GM23338 (cell line): Measurements from ENCODE around the gene CD300C.

Experiments used
- CREB1 ChIP-seq: fragments of 250-450 bp; sonication (Bioruptor Pico); IDR thresholded peaks from 2 replicates; pipeline ENCODE4 v1.5.0; 2020; ENCODE audit warnings: low read depth, mild to moderate bottlenecking, moderate library complexity
- EZH2 ChIP-seq: fragments of 200-600 bp; sonication (generic); IDR thresholded peaks from one replicate; pipeline ENCODE4 v1.8.0; 2017; ENCODE audit warnings: antibody characterized with exemption, mild to moderate bottlenecking, low read depth; ENCODE audit not compliant: unreplicated experiment
- EZH2phosphoT487 ChIP-seq: fragments of 200-600 bp; sonication (generic); IDR thresholded peaks from one replicate; pipeline ENCODE4 v1.8.1; 2018; ENCODE audit warnings: antibody characterized with exemption; ENCODE audit not compliant: unreplicated experiment
- JUNB ChIP-seq: IDR thresholded peaks from one replicate; pipeline ENCODE4 v1.6.1; 2016; ENCODE audit warnings: antibody characterized with exemption; ENCODE audit not compliant: unreplicated experiment
- POLR2AphosphoS5 ChIP-seq: IDR thresholded peaks from 2 replicates; pipeline ENCODE4 v1.6.1; 2016; ENCODE audit warnings: antibody characterized with exemption, low read depth
- STAT1 ChIP-seq: IDR thresholded peaks from one replicate; pipeline ENCODE4 v1.6.1; 2016; ENCODE audit warnings: antibody characterized with exemption; ENCODE audit not compliant: unreplicated experiment
- TF ChIP-seq, protein P1 (sequence below), 2 experiments: fragments of 200-600 bp in 1 of 2; sonication (generic) in 1 of 2; conservative IDR thresholded peaks; 2 replicates each; pipeline versions ENCODE4 v1.5.1 to v1.6.1; 2016 to 2017; ENCODE audit warnings: antibody characterized with exemption in 2 of 2, low read depth in 2 of 2, mild to moderate bottlenecking in 2 of 2, moderate library complexity in 1 of 2
- TF ChIP-seq, protein P2 (sequence below): IDR thresholded peaks from one replicate; pipeline ENCODE4 v1.6.1; 2018; ENCODE audit warnings: antibody characterized with exemption; ENCODE audit not compliant: unreplicated experiment

- TF ChIP-seq, protein P1, sequence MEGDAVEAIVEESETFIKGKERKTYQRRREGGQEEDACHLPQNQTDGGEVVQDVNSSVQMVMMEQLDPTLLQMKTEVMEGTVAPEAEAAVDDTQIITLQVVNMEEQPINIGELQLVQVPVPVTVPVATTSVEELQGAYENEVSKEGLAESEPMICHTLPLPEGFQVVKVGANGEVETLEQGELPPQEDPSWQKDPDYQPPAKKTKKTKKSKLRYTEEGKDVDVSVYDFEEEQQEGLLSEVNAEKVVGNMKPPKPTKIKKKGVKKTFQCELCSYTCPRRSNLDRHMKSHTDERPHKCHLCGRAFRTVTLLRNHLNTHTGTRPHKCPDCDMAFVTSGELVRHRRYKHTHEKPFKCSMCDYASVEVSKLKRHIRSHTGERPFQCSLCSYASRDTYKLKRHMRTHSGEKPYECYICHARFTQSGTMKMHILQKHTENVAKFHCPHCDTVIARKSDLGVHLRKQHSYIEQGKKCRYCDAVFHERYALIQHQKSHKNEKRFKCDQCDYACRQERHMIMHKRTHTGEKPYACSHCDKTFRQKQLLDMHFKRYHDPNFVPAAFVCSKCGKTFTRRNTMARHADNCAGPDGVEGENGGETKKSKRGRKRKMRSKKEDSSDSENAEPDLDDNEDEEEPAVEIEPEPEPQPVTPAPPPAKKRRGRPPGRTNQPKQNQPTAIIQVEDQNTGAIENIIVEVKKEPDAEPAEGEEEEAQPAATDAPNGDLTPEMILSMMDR (conservative IDR thresholded peaks at IDR 0.05; ENCODE audit: low read depth in 2 of 2), result no peak
- TF ChIP-seq CREB1 (CRISPR knock-in tag) (no peak), POLR2AphosphoS5 (no peak), JUNB (no peak), EZH2 (no peak), STAT1 (no peak), EZH2phosphoT487 (no peak)
- TF ChIP-seq, protein P2, sequence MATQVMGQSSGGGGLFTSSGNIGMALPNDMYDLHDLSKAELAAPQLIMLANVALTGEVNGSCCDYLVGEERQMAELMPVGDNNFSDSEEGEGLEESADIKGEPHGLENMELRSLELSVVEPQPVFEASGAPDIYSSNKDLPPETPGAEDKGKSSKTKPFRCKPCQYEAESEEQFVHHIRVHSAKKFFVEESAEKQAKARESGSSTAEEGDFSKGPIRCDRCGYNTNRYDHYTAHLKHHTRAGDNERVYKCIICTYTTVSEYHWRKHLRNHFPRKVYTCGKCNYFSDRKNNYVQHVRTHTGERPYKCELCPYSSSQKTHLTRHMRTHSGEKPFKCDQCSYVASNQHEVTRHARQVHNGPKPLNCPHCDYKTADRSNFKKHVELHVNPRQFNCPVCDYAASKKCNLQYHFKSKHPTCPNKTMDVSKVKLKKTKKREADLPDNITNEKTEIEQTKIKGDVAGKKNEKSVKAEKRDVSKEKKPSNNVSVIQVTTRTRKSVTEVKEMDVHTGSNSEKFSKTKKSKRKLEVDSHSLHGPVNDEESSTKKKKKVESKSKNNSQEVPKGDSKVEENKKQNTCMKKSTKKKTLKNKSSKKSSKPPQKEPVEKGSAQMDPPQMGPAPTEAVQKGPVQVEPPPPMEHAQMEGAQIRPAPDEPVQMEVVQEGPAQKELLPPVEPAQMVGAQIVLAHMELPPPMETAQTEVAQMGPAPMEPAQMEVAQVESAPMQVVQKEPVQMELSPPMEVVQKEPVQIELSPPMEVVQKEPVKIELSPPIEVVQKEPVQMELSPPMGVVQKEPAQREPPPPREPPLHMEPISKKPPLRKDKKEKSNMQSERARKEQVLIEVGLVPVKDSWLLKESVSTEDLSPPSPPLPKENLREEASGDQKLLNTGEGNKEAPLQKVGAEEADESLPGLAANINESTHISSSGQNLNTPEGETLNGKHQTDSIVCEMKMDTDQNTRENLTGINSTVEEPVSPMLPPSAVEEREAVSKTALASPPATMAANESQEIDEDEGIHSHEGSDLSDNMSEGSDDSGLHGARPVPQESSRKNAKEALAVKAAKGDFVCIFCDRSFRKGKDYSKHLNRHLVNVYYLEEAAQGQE, result no peak
Observed at GRCh38 chr17:74567397-74567796, 21.5 kb upstream of the CD300C start, which contains the start of gene CD300H.
